T-helper 1 cell treated with Interleukin-12 subunit alpha and Interleukin-12 subunit beta and Interleukin-4 antibody, amounts not matched to agents 30 μg/mL and 1 μg/mL, for 36 hours (primary cell): ENCODE data around the gene PRKCD.

Source experiments
- H3K27ac Mint-ChIP-seq: one replicate; pipeline ENCODE4 v1.8.0; 2021; ENCODE audit warnings: mild to moderate bottlenecking, mixed read lengths
- H3K27me3 Mint-ChIP-seq: one replicate; pipeline ENCODE4 v1.8.0; 2021; ENCODE audit warnings: low read depth, mixed read lengths
- H3K36me3 Mint-ChIP-seq: one replicate; pipeline ENCODE4 v1.8.0; 2021; ENCODE audit warnings: low read depth, mixed read lengths
- H3K4me1 Mint-ChIP-seq: one replicate; pipeline ENCODE4 v1.8.0; 2021; ENCODE audit warnings: low read depth, mixed read lengths
- H3K4me3 Mint-ChIP-seq: one replicate; pipeline ENCODE4 v1.8.0; 2021; ENCODE audit warnings: mild to moderate bottlenecking, moderate library complexity, mixed read lengths
- H3K9me3 Mint-ChIP-seq: one replicate; pipeline ENCODE4 v1.8.0; 2021; ENCODE audit warnings: mixed read lengths

Gene PRKCD

DNA sequence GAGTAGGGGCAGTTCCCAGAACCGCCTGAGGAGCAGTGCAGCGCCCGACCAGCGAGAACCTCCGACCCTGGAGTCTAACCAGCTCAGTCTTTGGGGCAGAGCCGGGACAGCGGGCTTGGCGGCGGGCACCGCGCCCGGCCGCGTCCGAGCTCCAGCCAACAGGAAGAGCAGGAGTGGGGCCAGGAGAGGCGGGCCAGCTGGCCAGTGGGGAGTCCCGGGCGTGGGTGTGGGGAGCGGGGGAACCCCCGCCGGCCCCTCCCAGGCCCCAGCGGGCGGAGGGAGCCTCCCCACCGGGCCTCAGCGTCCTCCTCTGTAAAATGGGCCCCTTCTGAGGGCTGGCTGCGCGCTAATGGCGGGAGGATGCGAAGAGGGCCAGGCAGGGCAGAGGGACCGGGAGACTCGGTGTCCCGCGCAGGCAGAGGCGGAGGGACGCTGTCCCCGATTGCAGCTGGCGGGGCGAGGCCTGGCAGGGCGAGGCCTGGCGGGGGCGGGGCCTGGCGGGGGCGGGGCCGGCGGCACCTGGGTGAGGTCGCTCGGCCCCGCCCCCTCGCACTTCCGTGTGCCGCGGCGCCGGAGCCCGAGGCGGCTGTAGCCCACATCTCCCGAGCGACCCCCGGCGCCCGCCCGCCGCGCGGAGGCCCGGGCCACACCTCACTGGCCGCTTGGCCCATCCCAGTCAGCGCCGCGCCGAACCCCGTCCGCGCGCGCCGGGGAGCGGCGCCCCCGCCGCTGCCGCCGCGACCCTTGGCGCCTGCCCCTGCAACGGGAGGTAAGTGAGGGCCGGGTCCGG, at the start of gene PRKCD:
TSS of gene PRKCD (plus strand) at position 550 of the 790 bp plus-strand sequence. CDS start 17,214 bp downstream, outside the sequence.
- H3K4me1 Mint-ChIP-seq: peaks cover 22% of the 10 kb centered on the region
- H3K4me3 Mint-ChIP-seq: peak within 1 kb of the TSS; percentile 92
- H3K9me3 Mint-ChIP-seq: no peaks in the 10 kb centered on the region
- peak within 1 kb of the TSS; percentile 88 for H3K27ac Mint-ChIP-seq
- H3K27me3 Mint-ChIP-seq: peaks cover 37% of the 10 kb centered on the region
- no peaks in the 10 kb centered on the region for H3K36me3 Mint-ChIP-seq

DNA sequence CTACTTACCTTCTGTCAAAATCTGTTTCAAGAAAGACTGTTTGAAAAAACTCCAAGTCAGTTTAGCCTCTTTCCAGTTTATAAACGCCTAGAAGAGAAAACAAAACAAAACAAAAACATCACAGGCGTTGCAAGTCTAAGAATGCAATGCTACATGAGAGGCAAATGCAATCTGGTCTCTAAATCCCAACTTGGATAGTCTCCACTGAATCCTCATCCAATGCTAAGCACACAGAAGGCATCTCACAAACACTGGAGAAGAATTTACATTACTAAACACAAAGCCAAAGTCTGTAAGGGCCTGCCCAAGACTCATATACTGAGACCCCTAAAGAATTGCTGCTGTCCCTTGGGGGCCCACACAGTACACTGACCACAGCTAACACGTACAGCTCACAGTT, 49.2 kb upstream of the PRKCD start:
- Mint-ChIP-seq H3K9me3 (no peaks in the 10 kb centered on the region), H3K27me3 (no peaks in the 10 kb centered on the region), H3K4me3 (no peak overlapping the region), H3K36me3 (peaks cover 14% of the 10 kb centered on the region), H3K27ac (peak overlapping the region; percentile 29), H3K4me1 (peaks cover 25% of the 10 kb centered on the region)

DNA sequence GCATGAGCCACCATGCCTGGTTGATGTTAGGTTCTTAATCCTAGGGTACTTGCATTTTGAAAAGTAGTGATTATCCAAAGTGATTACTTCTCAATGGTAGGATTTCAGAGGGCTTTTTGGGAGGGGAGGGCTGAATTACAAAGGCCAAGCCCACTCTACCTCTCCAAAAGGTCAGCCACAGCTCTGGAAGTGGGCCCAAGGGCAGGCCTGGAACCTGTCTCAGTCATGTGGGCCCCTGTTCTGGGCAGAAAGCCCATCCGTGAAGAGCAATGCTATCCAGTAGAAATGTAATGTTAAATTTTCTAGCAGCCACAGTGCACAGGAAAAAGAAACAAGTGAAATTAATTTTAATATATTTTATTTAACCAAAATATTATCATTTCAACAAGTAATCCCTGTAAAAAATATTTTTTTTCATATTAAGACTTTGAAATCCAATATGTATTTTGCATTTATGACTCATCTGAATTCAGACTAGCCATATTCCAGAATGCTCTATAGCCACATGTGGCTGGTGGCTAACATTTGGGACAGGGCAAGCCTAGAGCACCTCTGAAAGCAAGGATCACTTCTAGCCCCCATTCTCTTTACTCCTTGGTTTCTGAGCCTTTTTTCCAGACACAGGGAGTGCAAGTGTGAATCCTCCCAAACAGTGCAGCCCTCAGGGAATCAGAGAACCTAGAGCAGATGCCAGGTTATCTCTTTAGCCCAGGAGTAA, 47.6 kb upstream of the PRKCD start:
- Mint-ChIP-seq H3K9me3 (no peaks in the 10 kb centered on the region), H3K27ac (no peak overlapping the region), H3K36me3 (peaks cover 16% of the 10 kb centered on the region), H3K27me3 (no peaks in the 10 kb centered on the region), H3K4me3 (no peak overlapping the region), H3K4me1 (peaks cover 18% of the 10 kb centered on the region)

DNA sequence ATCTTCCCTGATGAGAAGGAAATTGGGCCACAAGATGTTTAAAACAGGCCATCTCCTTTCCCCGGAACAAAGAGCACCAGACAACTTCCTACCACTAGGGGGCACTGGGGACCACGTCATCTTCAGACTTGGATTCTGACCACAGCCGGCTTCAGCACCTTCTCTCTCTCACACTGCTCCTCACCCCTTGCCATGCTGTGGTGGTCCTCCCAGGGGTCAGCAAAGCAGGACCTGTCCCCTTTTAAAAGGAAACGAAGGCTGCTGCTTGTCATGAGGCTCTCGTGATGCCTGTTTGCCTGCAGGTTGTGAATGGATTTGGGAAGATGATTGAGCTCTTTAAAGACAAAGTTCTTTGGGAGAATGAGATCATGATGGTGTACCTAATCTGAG, 47.0 kb upstream of the PRKCD start:
- H3K9me3 Mint-ChIP-seq: no peaks in the 10 kb centered on the region
- H3K27me3 Mint-ChIP-seq: no peaks in the 10 kb centered on the region
- H3K4me3 Mint-ChIP-seq: no peak overlapping the region
- peaks cover 15% of the 10 kb centered on the region for H3K36me3 Mint-ChIP-seq
- H3K4me1 Mint-ChIP-seq: peaks cover 16% of the 10 kb centered on the region
- no peak overlapping the region for H3K27ac Mint-ChIP-seq

DNA sequence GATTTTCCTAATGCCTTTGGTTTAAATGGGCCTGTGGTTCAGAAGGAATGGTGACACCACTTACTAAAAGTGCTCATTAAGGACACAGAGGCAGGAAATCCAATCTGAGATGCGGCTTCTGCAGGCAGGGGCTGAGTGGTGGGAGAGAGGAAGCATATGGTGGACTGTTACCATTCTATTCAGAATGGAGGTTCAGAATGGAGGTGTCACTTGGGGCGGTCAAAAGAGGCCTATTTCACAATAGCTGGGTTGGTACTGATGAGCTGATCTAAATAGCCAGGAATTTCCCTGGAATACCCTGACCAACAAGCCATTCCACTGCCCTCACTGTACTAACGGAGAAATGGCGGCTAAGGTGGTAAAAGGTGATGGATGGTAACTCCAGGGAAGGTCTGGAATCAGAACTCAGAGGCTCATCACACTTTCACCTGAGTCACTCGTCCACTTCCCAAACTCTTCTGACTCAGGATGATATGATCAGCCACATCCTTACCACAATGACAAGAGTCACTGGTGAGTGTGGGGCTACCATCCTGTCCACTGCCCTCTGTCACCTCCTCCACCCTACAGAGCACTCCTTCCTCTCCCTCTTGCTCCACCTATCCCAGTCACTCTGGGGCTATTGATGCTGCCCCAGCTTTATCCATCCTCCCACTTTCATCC, 46.5 kb upstream of the PRKCD start:
- H3K36me3 Mint-ChIP-seq: peaks cover 11% of the 10 kb centered on the region
- peaks cover 11% of the 10 kb centered on the region for H3K4me1 Mint-ChIP-seq
- H3K27me3 Mint-ChIP-seq: no peaks in the 10 kb centered on the region
- H3K9me3 Mint-ChIP-seq: no peaks in the 10 kb centered on the region
- no peak overlapping the region for H3K4me3 Mint-ChIP-seq
- H3K27ac Mint-ChIP-seq: no peak overlapping the region

DNA sequence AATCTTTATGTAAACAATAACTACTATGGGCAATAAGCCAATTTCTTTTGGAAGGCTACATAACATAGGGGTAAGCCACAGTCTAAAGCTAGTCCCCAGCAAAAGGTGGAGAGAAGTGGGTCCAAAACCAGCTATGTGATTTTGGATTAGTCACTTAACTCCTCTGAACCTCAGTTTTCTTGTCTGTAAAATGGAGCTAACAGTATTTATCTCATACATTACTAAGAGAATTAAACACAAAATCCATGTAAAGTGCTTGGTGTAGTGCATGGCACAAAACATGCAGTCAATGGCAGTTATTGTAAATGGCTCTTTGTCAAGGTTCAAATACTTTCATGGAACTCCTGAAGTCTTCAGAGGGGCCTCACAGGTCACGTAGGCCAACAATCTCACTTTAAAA, 44.1 kb upstream of the PRKCD start:
- Mint-ChIP-seq H3K4me1 (no peaks in the 10 kb centered on the region), H3K36me3 (peaks cover 18% of the 10 kb centered on the region), H3K27me3 (no peaks in the 10 kb centered on the region), H3K9me3 (no peaks in the 10 kb centered on the region), H3K27ac (no peak overlapping the region), H3K4me3 (no peak overlapping the region)

DNA sequence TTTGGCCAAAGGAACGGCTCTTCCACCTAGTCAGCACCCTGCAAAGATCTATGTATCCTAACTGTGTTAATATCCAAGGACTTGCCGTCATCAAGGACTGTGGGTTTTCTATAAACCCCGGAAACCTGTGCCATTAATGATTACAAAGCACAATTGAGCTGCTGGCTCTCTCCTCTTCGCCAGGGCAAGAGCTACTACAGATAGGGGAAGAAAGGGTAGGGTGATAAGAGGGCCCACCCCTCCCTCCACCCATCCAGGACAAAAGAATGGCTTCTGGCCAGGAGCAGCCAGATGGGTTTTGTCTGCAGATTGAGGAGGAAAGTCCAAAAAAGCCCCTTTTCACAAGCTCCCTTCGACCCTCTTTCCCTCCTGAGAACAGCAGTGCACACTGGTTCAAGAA, 40.7 kb upstream of the PRKCD start:
- Mint-ChIP-seq H3K9me3 (no peaks in the 10 kb centered on the region), H3K4me1 (no peaks in the 10 kb centered on the region), H3K4me3 (no peak overlapping the region), H3K27ac (no peak overlapping the region), H3K27me3 (no peaks in the 10 kb centered on the region), H3K36me3 (peaks cover 42% of the 10 kb centered on the region)

DNA sequence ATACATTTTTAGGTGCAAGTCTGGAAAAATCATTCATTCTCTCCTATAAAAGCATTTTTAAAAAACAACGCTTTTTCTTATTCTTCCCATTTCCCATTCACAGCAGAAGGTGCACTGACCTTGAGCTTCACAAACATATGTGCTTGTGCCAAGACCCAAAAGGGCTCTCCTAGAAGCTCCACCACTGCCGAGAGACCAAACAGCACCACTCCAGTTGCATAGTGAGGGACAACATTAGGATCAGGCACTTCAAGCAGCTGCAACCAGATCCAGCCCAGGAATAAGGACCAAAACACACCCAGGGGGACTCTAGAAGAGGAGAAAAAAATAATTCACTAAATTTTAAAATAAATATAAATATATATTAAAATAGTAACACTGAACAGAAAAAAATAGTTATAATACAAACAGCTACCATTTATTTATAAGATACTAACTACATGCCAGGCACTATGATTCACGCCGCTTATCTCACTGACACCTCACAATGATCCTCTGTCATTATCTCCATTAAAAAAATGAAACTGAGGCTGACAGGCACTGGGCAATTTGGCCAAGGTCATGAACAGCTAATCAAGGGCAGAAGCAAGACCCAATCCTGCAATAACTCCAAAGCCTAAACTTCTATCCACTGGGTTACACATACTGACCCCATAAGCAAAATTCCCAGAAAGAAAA, 38.6 kb upstream of the PRKCD start:
- Mint-ChIP-seq H3K9me3 (no peaks in the 10 kb centered on the region), H3K4me3 (no peak overlapping the region), H3K27me3 (no peaks in the 10 kb centered on the region), H3K27ac (no peak overlapping the region), H3K4me1 (no peaks in the 10 kb centered on the region), H3K36me3 (peaks cover 42% of the 10 kb centered on the region)

DNA sequence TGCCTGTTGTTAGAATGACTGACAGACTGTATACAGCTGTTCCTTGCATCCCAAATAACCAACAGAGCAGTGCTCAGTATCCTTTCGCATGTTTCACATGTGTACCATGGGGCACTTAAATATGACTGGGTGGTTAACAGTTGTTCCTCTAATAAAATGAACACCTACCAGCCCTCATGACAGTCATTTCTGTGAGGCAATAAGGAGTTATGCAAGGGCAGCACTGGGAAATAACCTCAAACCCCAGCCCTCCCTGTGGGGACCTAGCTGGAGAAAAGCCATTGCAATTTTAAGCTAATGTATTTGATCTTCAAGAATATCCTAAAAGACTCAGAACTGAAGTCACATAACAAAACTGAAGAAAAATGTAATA, 38.1 kb upstream of the PRKCD start:
- peaks cover 42% of the 10 kb centered on the region for H3K36me3 Mint-ChIP-seq
- H3K4me1 Mint-ChIP-seq: no peaks in the 10 kb centered on the region

DNA sequence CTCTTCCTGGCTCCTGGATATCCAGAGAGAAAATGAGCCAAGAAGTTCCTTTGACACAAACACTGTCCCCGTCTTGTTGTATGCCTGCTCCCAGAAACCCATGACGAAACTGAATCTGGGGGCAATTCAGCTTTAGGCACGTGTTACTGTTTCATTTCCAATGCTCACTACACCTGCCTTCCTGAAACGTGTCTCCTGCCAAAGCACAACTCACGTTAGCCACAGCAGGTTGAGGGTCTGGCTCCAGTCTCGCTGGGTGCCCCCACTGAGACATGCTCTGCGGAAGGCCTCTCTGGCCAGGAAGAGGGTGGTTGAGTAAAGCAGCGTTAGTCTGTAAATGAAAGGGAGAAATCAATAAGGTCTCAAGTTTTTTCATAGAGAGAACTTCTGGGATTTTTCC, 37.5 kb upstream of the PRKCD start:
- H3K36me3 Mint-ChIP-seq: peaks cover 37% of the 10 kb centered on the region
- no peaks in the 10 kb centered on the region for H3K27me3 Mint-ChIP-seq
- no peaks in the 10 kb centered on the region for H3K4me1 Mint-ChIP-seq
- H3K4me3 Mint-ChIP-seq: no peak overlapping the region
- H3K9me3 Mint-ChIP-seq: no peaks in the 10 kb centered on the region
- H3K27ac Mint-ChIP-seq: no peak overlapping the region

More for the DNA sequence above, 38.1 kb upstream of the PRKCD start:
- no peak overlapping the region for H3K27ac Mint-ChIP-seq
- no peak overlapping the region for H3K4me3 Mint-ChIP-seq
- H3K9me3 Mint-ChIP-seq: no peaks in the 10 kb centered on the region
- no peaks in the 10 kb centered on the region for H3K27me3 Mint-ChIP-seq

DNA sequence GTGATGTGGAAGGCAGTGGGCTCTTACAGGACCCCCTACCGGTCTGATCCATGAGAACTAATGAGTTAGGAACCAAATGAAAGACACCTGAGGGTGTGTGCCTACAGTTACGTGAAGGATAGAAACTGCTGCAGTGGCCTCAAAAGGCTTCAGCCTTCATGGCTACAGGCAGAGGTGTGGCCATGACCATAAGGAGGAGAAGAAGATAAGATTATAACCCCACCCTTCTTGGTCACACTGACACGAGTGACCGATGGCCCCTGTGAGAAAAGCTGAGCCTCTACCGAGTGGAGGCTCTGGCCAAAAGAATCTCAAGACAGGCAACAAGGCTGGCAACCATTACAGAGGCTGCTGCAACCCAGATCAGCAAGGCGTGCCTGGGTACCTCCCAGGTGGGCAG, 37.1 kb upstream of the PRKCD start:
- Mint-ChIP-seq H3K36me3 (peaks cover 36% of the 10 kb centered on the region), H3K9me3 (no peaks in the 10 kb centered on the region), H3K4me1 (no peaks in the 10 kb centered on the region), H3K27ac (no peak overlapping the region), H3K4me3 (no peak overlapping the region), H3K27me3 (no peaks in the 10 kb centered on the region)

DNA sequence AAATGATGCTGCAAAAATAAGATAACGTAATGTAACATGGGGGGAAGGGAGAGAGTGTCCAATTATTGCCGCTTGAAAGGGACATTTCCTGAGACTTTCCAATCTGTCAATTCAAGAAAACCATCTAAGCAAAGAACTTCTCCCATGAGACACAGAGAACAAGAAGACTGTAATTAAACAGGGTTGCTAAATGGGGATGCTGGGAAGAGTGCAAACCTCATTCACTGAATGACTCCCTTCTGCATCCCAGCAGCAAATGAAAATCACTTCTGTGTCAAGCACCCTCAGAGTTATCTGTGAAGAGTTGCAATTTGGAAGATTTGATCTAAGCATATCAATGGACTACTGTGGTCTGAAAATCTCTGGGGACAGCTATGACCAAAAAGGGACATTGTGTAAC, 34.4 kb upstream of the PRKCD start:
- Mint-ChIP-seq H3K9me3 (no peaks in the 10 kb centered on the region), H3K4me1 (peaks cover 19% of the 10 kb centered on the region), H3K36me3 (peaks cover 24% of the 10 kb centered on the region), H3K27me3 (no peaks in the 10 kb centered on the region), H3K4me3 (no peak overlapping the region), H3K27ac (no peak overlapping the region)

DNA sequence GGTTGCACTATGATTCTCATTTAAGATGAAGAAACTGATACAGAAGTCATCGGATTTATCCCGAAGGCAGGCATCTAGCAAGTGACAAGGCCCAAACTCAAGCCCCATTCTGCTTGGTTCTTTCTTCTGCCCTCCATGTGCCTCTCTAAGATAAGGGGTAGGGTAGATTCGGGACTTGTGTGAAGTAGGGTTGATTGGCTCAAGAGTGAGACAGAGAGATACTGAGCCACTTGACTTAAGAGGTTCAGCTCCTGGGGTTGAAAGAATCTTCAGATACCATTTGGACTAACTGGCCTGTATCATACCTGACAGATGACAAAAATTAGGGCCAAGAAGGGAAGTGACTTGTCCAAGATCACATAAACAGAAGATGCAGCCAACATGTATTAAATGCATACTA, 31.7 kb upstream of the PRKCD start:
- peak overlapping the region; percentile 99 for H3K27ac Mint-ChIP-seq
- no peaks in the 10 kb centered on the region for H3K9me3 Mint-ChIP-seq

DNA sequence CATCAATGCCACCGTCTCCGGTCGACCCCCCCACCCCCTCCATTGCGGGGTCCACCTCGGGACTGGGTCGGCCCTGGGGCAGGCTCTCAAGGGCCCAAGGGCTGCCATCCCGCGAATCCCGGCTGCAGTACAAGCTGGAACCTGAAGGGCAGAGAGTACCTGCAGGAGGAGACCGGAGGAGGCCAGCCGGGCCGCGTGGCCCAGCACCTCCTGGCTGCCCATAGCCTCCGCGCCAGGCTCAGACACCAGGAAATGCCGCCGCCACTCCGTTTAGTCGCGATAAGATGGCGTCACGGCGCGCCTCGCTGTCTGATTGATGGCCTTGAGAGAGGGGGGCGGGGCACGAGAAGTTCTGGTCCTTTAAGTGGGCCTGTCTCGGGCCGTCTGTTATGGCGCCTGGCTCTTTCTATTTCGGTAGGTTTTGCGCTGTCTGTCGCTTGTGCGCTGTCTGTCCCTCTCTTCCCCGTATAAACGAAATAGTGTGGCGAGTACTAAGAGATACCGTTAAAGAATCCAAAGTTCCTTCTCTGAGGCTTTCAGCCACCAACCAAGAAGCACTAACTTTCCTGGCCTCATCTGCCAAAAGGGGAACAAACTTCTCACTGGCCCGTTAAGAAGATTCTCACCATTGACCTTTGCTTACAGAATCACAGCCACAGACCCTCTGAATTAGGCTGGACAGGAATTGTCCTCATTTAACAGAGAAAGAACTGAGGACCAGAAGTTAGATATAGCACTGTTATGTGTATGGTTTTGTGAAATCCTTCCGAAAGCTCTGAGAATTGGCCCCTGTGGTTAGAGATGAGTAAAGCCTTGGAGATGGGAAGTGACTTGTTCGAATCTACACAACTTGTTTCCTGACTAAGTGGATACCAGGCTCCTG, 30.6 kb upstream of the PRKCD start, which contains the start of gene RFT1:
TSS of gene RFT1 (minus strand) at position 257 of the 883 bp plus-strand sequence. CDS start at position 222, 35 bp downstream.
- peak within 1 kb of the TSS; percentile 94 for H3K4me3 Mint-ChIP-seq
- H3K36me3 Mint-ChIP-seq: no peaks in the 10 kb centered on the region

More for the DNA sequence above, 31.7 kb upstream of the PRKCD start:
- no peaks in the 10 kb centered on the region for H3K27me3 Mint-ChIP-seq
- peaks cover 7% of the 10 kb centered on the region for H3K36me3 Mint-ChIP-seq
- peaks cover 20% of the 10 kb centered on the region for H3K4me1 Mint-ChIP-seq
- peak overlapping the region; percentile 94 for H3K4me3 Mint-ChIP-seq

More for the DNA sequence above, 30.6 kb upstream of the PRKCD start, which contains the start of gene RFT1:
- H3K27ac Mint-ChIP-seq: peak within 1 kb of the TSS; percentile 99
- no peaks in the 10 kb centered on the region for H3K9me3 Mint-ChIP-seq
- no peaks in the 10 kb centered on the region for H3K27me3 Mint-ChIP-seq
- peaks cover 20% of the 10 kb centered on the region for H3K4me1 Mint-ChIP-seq
